GM18499 (cell line): ENCODE results near the gene PNP.
"Not testable (repeated sequence)": the region's sequence is repeated elsewhere in the genome, so short reads cannot be mapped to it uniquely, and the experiment has no call there.

ENCODE experiments used
- ATAC-seq: cut with Tn5 transposase; IDR thresholded peaks from one replicate; pipeline ENCODE4 v1.9.1; 2021; ENCODE audit warnings: moderate number of reproducible peaks; ENCODE audit not compliant: insufficient read depth, unreplicated experiment

PNP gene

GRCh38 chr14:20469242-20469889, at the start of gene PNP:
PNP (plus strand) TSS chr14:20469406; CDS start chr14:20469525, 119 bp downstream.
- peak; percentile 89 for ATAC-seq

- ATAC-seq, result no peak
Observed at GRCh38 chr14:20419419-20419818, 49.8 kb upstream of the PNP start.

- ATAC-seq, result no peak
Observed at GRCh38 chr14:20421267-20421666, 47.9 kb upstream of the PNP start.

GRCh38 chr14:20422886-20423285, 46.3 kb upstream of the PNP start:
- no peak for ATAC-seq

GRCh38 chr14:20424851-20425250, 44.4 kb upstream of the PNP start:
- no peak for ATAC-seq

GRCh38 chr14:20427231-20428009, 41.8 kb upstream of the PNP start:
- peak; percentile 59 for ATAC-seq

GRCh38 chr14:20428010-20428365, 41.2 kb upstream of the PNP start:
- no peak for ATAC-seq

GRCh38 chr14:20428802-20429201, 40.4 kb upstream of the PNP start:
- no peak for ATAC-seq

GRCh38 chr14:20429801-20430669, 39.2 kb upstream of the PNP start:
- ATAC-seq, result no peak

- no peak for ATAC-seq
Observed at GRCh38 chr14:20434701-20435581, 34.3 kb upstream of the PNP start.

GRCh38 chr14:20435582-20436362, 33.4 kb upstream of the PNP start, which contains the start of gene KLHL33:
KLHL33 (minus strand) TSS chr14:20436166; CDS start chr14:20435811, 355 bp downstream.
- no peak for ATAC-seq

GRCh38 chr14:20436363-20436755, 32.8 kb upstream of the PNP start:
- ATAC-seq, result no peak

GRCh38 chr14:20438664-20439063, 30.5 kb upstream of the PNP start:
- ATAC-seq, result no peak

- ATAC-seq, result no peak
Observed at GRCh38 chr14:20440465-20440864, 28.7 kb upstream of the PNP start.

GRCh38 chr14:20440882-20441281, 28.3 kb upstream of the PNP start:
- ATAC-seq, result no peak

GRCh38 chr14:20441461-20441860, 27.7 kb upstream of the PNP start:
- ATAC-seq, result no peak

- not testable (repeated sequence) for ATAC-seq
Observed at GRCh38 chr14:20443650-20444049, 25.6 kb upstream of the PNP start.

GRCh38 chr14:20446889-20447288, 22.3 kb upstream of the PNP start:
- ATAC-seq, result no peak

- ATAC-seq, result not testable (repeated sequence)
Observed at GRCh38 chr14:20452831-20453230, 16.4 kb upstream of the PNP start.
